K562 (cell line): ENCODE data around the gene PSMD1. TPM values are rescaled to one million over a fixed set of nuclear protein-coding genes. Genes with fewer than 3 reads are reported as not detected.

Experiments
- ATAC-seq: fragments of 200-7000 bp; cut with Tn5 transposase; 3 replicates; pipeline ENCODE4 v1.9.1; 2020; ENCODE audit warnings: moderate library complexity
- BruUV-seq: library from RNA; stranded (reverse); fragments of 400-500 nt; replicated peaks from 2 replicates; lab custom pipeline; 2021; lab: Mats Ljungman, UMichigan
- CTCF ChIA-PET: fragments of 300-600 bp; formaldehyde crosslinking; extraction: SDS; loops from one replicate; lab custom pipeline; 2021; ENCODE audit warnings: low intra/inter-chr PET ratio; lab: Yijun Ruan, JAX
- POLR2A ChIA-PET: fragments of 300-600, 350-650 bp; sonication (Branson Sonifier 250); formaldehyde crosslinking; extraction: SDS; loops from one replicate; lab custom pipeline; 2021; ENCODE audit warnings: antibody characterized with exemption, inconsistent platforms; lab: Yijun Ruan, JAX
- DNase-seq, 4 experiments: peaks; one replicate each; pipeline versions ENCODE4 v3.0.0 to v3.0.0-alpha.2; 2011 to 2018; ENCODE audit warnings: low spot score in 3 of 4, mixed read lengths in 3 of 4; ENCODE audit errors: extremely low read depth in 1 of 4
- FAIRE-seq: peaks from 2 replicates; lab custom pipeline; 2011; peaks lifted over from hg19 to GRCh38; lab: Jason Lieb, UNC
- H2AFZ ChIP-seq: 2 replicates; pipeline ENCODE4 v1.6.0; 2011; ENCODE audit warnings: low read depth, low read length, control low read depth, inconsistent platforms
- H3K27ac ChIP-seq: fragments of 200-600 bp; 3 replicates; pipeline ENCODE4 v1.8.0; 2011; ENCODE audit warnings: low read depth, mild to moderate bottlenecking, control low read depth, inconsistent platforms, low read length, moderate library complexity, mixed read lengths; ENCODE audit errors: extremely low read depth
- H3K27me3 ChIP-seq, 2 experiments: fragments of 300-600 bp in 1 of 2; 2 replicates in 1 of 2; 3 replicates in 1 of 2; pipeline versions ENCODE4 v1.6.0 to v1.8.0; 2011; ENCODE audit warnings: inconsistent platforms in 2 of 2, low read length in 2 of 2, mild to moderate bottlenecking in 1 of 2, mixed read lengths in 1 of 2, moderate library complexity in 1 of 2; ENCODE audit not compliant: control insufficient read depth in 2 of 2, insufficient read depth in 2 of 2
- H3K36me3 ChIP-seq: fragments of 300-600 bp; 3 replicates; pipeline ENCODE4 v1.8.0; 2011; ENCODE audit warnings: mild to moderate bottlenecking, low read length, inconsistent platforms; ENCODE audit not compliant: control insufficient read depth, insufficient read depth
- H3K4me1 ChIP-seq, 2 experiments: fragments of 200-600 bp in 1 of 2; replicated peaks in 1 of 2; 2 replicates in 1 of 2; 3 replicates in 1 of 2; pipeline versions ENCODE4 v1.5.1 to v1.8.0; 2011; ENCODE audit warnings: inconsistent platforms in 2 of 2, low read length in 2 of 2, mild to moderate bottlenecking in 1 of 2, mixed read lengths in 1 of 2, moderate library complexity in 1 of 2; ENCODE audit not compliant: control insufficient read depth in 2 of 2, insufficient read depth in 2 of 2
- H3K4me2 ChIP-seq: 2 replicates; pipeline ENCODE4 v1.6.1; 2011; ENCODE audit warnings: low read length, control low read depth, inconsistent platforms, mixed read lengths; ENCODE audit not compliant: insufficient read depth
- H3K4me3 ChIP-seq: fragments of 200-600 bp; sonication (generic), shearing (Covaris generic); 2 replicates; pipeline ENCODE4 v1.5.1; 2016; ENCODE audit warnings: control low read depth, inconsistent platforms
- H3K79me2 ChIP-seq: fragments of 200-600 bp; 3 replicates; pipeline ENCODE4 v1.8.0; 2011; ENCODE audit warnings: low read length, inconsistent platforms; ENCODE audit not compliant: control insufficient read depth, insufficient read depth
- H3K9ac ChIP-seq, 2 experiments: 2 replicates each; pipeline versions ENCODE4 v1.6.0 to v1.6.1; 2011; ENCODE audit warnings: low read depth in 2 of 2, low read length in 2 of 2, control low read depth in 1 of 2, inconsistent platforms in 1 of 2, mild to moderate bottlenecking in 1 of 2, mixed read lengths in 1 of 2; ENCODE audit not compliant: insufficient read depth in 1 of 2
- H3K9me1 ChIP-seq: one replicate; pipeline ENCODE4 v1.6.0; 2011; ENCODE audit warnings: inconsistent platforms, mild to moderate bottlenecking, low read length, moderate library complexity; ENCODE audit not compliant: control insufficient read depth, insufficient read depth
- H3K9me3 ChIP-seq: replicated peaks from 2 replicates; pipeline ENCODE4 v1.5.1; 2011; ENCODE audit warnings: low read depth, low read length, inconsistent platforms; ENCODE audit not compliant: control insufficient read depth, insufficient read depth
- H4K20me1 ChIP-seq: replicated peaks from 2 replicates; pipeline ENCODE4 v1.6.1; 2011; ENCODE audit warnings: low read length, inconsistent platforms, mixed read lengths; ENCODE audit not compliant: control insufficient read depth, insufficient read depth
- GTF2F1 ChIP-seq: IDR thresholded peaks from 2 replicates; pipeline ENCODE4 v1.6.1; 2011; ENCODE audit warnings: low read depth, low read length, improper control_type of control experiment
- HOXB6 ChIP-seq: fragments of 250-450 bp; sonication (Bioruptor Pico); IDR thresholded peaks from 2 replicates; pipeline ENCODE4 v1.5.1; 2022; ENCODE audit warnings: mild to moderate bottlenecking, borderline replicate concordance
- KLF13 ChIP-seq: fragments of 450-650 bp; IDR thresholded peaks from 2 replicates; pipeline ENCODE4 v1.6.1; 2016; ENCODE audit warnings: missing genetic modification characterization, low read depth, mild to moderate bottlenecking, missing compliant biosample characterization, moderate library complexity, borderline replicate concordance
- MEF2D ChIP-seq: conservative IDR thresholded peaks from 2 replicates; pipeline ENCODE4 v1.6.1; 2016; ENCODE audit warnings: low read depth, missing genetic modification characterization, missing compliant biosample characterization
- MIER1 ChIP-seq: fragments of 450-650 bp; IDR thresholded peaks from 2 replicates; pipeline ENCODE4 v1.6.1; 2016; ENCODE audit warnings: antibody characterized with exemption, mild to moderate bottlenecking, low read depth
- SIRT6 ChIP-seq: IDR thresholded peaks from one replicate; pipeline ENCODE4 v1.6.1; 2012; ENCODE audit warnings: low read depth, mild to moderate bottlenecking, control low read depth, inconsistent platforms, low read length, moderate library complexity
- TEAD2 ChIP-seq: fragments of 450-650 bp; IDR thresholded peaks from 2 replicates; pipeline ENCODE4 v1.6.1; 2016; ENCODE audit warnings: missing genetic modification characterization, control low read depth, missing compliant biosample characterization
- ZNF124 ChIP-seq: sonication (generic); formaldehyde crosslinking; IDR thresholded peaks from 2 replicates; pipeline ENCODE4 v1.8.1; 2022; ENCODE audit warnings: missing genetic modification reagents
- ZNF146 ChIP-seq: IDR thresholded peaks from one replicate; pipeline ENCODE4 v1.6.1; 2018; ENCODE audit warnings: missing compliant biosample characterization; ENCODE audit not compliant: unreplicated experiment
- ZNF444 ChIP-seq: fragments of 250-450 bp; sonication (Bioruptor Pico); IDR thresholded peaks from 2 replicates; pipeline ENCODE4 v1.4.0; 2020; ENCODE audit warnings: mild to moderate bottlenecking, moderate library complexity
- ZNF583 ChIP-seq: fragments of 250-450 bp; sonication (Bioruptor Pico); IDR thresholded peaks from 2 replicates; pipeline ENCODE4 v1.4.0; 2020
- ZNF589 ChIP-seq: fragments of 200-800 bp; sonication (Bioruptor generic); IDR thresholded peaks from 2 replicates; pipeline ENCODE4 v1.6.1; 2016; ENCODE audit warnings: low read depth, missing genetic modification characterization, missing compliant biosample characterization
- WGBS: fragments of 100-300 bp; shearing (Covaris generic); methylation state at CpG from one replicate; pipeline ENCODE4 v1.1.6; 2016; ENCODE audit warnings: low coverage, mixed read lengths; ENCODE audit not compliant: insufficient coverage; ENCODE audit errors: missing lambda C conversion rate; 5-methylcytosine and 5-hydroxymethylcytosine counted together
- in situ Hi-C: fragments of 300-500 bp; cut with MboI; formaldehyde crosslinking; loops from 4 replicates; pipeline ENCODE4 v1.15.0; 2018; ENCODE audit warnings: inconsistent platforms, mixed read lengths
- intact Hi-C: fragments of 100-400 bp; cut with micrococcal nuclease; formaldehyde crosslinking; loops from 2 replicates; pipeline ENCODE4 v1.14.2; 2022
- polyA plus RNA-seq, 8 experiments: library from polyadenylated mRNA; depleted of rRNA in 4 of 8; stranded (reverse) in 5 of 8; unstranded in 3 of 8; fragments of >200 nt; fragmentation: Nextera tagmentation in 2 of 8; fragmentation: Illumina TruSeq in 1 of 8; extraction: Ambion mirVana in 2 of 8; extraction: Trizol in 1 of 8; gene quantifications; 2 replicates each; pipeline versions ENCODE4 v1.2.1 to v1.2.3, GENCODE V29; 2011 to 2014; ENCODE audit warnings: inconsistent platforms in 1 of 8, missing spikeins in 1 of 8
- total RNA-seq, 7 experiments: library from RNA; depleted of rRNA in 6 of 7; stranded (reverse); fragments of >200 nt in 6 of 7; fragmentation: Illumina TruSeq in 2 of 7; extraction: Trizol in 2 of 7; gene quantifications; 2 replicates each; pipeline versions ENCODE4 v1.2.1 to v1.2.3, GENCODE V29; 2011 to 2021; ENCODE audit warnings: low replicate concordance in 1 of 7
- TF ChIP-seq, protein P1 (sequence below): fragments of 250-450 bp; sonication (Bioruptor Pico); IDR thresholded peaks from 2 replicates; pipeline ENCODE4 v1.8.0; 2021; ENCODE audit warnings: moderate library complexity, mild to moderate bottlenecking, inconsistent platforms
- TF ChIP-seq, protein P2 (sequence below): sonication (generic); formaldehyde crosslinking; IDR thresholded peaks from 2 replicates; pipeline ENCODE4 v1.8.1; 2023; ENCODE audit warnings: mild to moderate bottlenecking, missing genetic modification reagents

The PSMD1 gene
- total and polyA plus RNA-seq, 9 of the 15 experiments (the other 6 are each of a cell fraction or from before 2014, with no cell fraction given), result 100 to 257 (median 147) TPM

DNA sequence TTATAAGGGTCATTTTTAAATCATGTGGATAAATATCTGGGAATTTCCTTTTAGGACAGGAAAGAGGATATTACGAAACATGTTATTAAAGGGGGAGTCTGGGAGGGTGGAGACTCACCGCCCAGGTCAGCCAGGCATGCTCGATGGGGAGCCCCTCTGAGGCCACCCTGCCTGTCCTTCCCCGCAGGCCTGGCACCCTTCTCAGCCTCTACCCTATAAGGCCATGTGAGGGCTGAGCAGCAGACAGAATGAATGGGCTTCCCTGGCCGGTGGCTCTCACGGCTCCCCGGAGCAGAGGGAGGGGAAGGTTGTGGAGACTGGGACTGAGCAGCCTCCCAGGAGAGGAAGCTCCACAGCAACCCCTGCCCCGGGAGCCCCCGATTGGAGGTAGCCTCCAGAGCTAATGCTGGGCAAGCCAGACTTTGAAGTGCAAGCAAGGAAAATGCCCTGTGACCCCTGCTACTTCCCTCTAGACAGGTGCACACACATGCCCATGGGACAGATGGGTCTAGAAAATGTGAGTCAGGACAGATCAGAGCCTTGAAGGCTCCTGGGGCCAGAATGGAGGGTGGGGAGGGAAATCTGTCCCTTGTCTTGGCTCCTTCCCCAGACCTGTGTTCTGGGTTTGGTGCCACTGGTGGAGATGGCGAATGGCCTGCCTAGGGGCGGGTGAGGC, 128.5 kb downstream of the PSMD1 start:
- ATAC-seq (no peak), FAIRE-seq (no peak), DNase-seq (no peak)
- no peaks in the 10 kb centered on the region for H3K36me3 ChIP-seq
- POLR2A ChIA-PET, result interaction anchor here (1.2 kb wide), 1 partner anchor 14 kb away, joined by 3 read pairs; no protein-coding TSS in a partner anchor
- H3K4me1 ChIP-seq, result peaks cover 6 to 11% of the 10 kb centered on the region in 2 experiments; a peak in 4 of 5 replicates
- H3K4me2 ChIP-seq, result no peak overlapping the region
- no peak overlapping the region for H3K4me3 ChIP-seq
- H3K9me1 ChIP-seq, result no peaks in the 10 kb centered on the region
- H3K9ac ChIP-seq, result no peak overlapping the region
- in situ Hi-C loops, result no loop called here
- H4K20me1 ChIP-seq, result no peaks in the 10 kb centered on the region
- no peaks in the 10 kb centered on the region for H3K79me2 ChIP-seq
- H3K27me3 ChIP-seq, result peaks cover 6 to 24% of the 10 kb centered on the region in 2 experiments; a peak in 4 of 5 replicates
- WGBS, result 39% methylated on average over 9 of the region's 11 CpGs
- no peaks in the 10 kb centered on the region for H3K9me3 ChIP-seq
- no TSS peak for BruUV-seq
- H2AFZ ChIP-seq, result no peak overlapping the region
- intact Hi-C loops, result no loop called here
- no peak overlapping the region for H3K27ac ChIP-seq
- TF ChIP-seq MIER1 (no peak), ZNF589 (no peak), ZNF146 (CRISPR knock-in tag) (no peak), GTF2F1 (no peak), ZNF583 (CRISPR knock-in tag) (no peak), MEF2D (tag) (no peak), ZNF124 (CRISPR knock-in tag) (no peak), TEAD2 (tag) (no peak), HOXB6 (no peak), KLF13 (tag) (no peak), SIRT6 (no peak), ZNF444 (CRISPR knock-in tag) (no peak)
- TF ChIP-seq, protein P1, sequence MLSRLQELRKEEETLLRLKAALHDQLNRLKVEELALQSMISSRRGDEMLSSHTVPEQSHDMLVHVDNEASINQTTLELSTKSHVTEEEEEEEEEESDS (CRISPR knock-in tag), result no peak
- TF ChIP-seq, protein P2, sequence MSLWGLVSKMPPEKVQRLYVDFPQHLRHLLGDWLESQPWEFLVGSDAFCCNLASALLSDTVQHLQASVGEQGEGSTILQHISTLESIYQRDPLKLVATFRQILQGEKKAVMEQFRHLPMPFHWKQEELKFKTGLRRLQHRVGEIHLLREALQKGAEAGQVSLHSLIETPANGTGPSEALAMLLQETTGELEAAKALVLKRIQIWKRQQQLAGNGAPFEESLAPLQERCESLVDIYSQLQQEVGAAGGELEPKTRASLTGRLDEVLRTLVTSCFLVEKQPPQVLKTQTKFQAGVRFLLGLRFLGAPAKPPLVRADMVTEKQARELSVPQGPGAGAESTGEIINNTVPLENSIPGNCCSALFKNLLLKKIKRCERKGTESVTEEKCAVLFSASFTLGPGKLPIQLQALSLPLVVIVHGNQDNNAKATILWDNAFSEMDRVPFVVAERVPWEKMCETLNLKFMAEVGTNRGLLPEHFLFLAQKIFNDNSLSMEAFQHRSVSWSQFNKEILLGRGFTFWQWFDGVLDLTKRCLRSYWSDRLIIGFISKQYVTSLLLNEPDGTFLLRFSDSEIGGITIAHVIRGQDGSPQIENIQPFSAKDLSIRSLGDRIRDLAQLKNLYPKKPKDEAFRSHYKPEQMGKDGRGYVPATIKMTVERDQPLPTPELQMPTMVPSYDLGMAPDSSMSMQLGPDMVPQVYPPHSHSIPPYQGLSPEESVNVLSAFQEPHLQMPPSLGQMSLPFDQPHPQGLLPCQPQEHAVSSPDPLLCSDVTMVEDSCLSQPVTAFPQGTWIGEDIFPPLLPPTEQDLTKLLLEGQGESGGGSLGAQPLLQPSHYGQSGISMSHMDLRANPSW, result no peak
- TF ChIP-seq, all 486 proteins: peak for 0
- CTCF ChIA-PET, result no interaction called here
